Activated effector memory CD4-positive, alpha-beta T cell treated with Interleukin-2 at 50 U/mL for 16 hours (primary cell): ENCODE measurements around the gene SPINK4.

Experiments used
- DNase-seq: peaks from one replicate; pipeline ENCODE4 v3.0.0-alpha.2; 2020

Gene SPINK4

GRCh38 chr9:33294670-33295432, 54.9 kb downstream of the SPINK4 start:
- no peak for DNase-seq

GRCh38 chr9:33295571-33295970, 55.6 kb downstream of the SPINK4 start:
- no peak for DNase-seq

GRCh38 chr9:33297432-33297831, 57.5 kb downstream of the SPINK4 start:
- DNase-seq = no peak
